SK-N-SH treated with all-trans-retinoic acid at 6 μM for 48 hours (cell line): ENCODE data around the gene DUSP16.

Source experiments
- ATAC-seq: fragments of 200-7000 bp; cut with Tn5 transposase; 3 replicates; pipeline ENCODE4 v1.9.1; 2020; ENCODE audit warnings: mild to moderate bottlenecking, moderate library complexity
- ARNTL ChIP-seq: fragments of 450-650 bp; formaldehyde crosslinking; IDR thresholded peaks from 2 replicates; pipeline ENCODE4 v1.5.0; 2020; ENCODE audit warnings: low read depth, mild to moderate bottlenecking, moderate library complexity, borderline replicate concordance
- BACH2 ChIP-seq: fragments of 250-450 bp; sonication (Bioruptor Pico); IDR thresholded peaks from 2 replicates; pipeline ENCODE4 v1.9.0; 2021; ENCODE audit warnings: mild to moderate bottlenecking, borderline replicate concordance
- ESRRG ChIP-seq: fragments of 250-450 bp; sonication (Bioruptor Pico); IDR thresholded peaks from 2 replicates; pipeline ENCODE4 v1.6.1; 2021; ENCODE audit warnings: mild to moderate bottlenecking
- GLIS3 ChIP-seq: fragments of 250-450 bp; sonication (Bioruptor Pico); IDR thresholded peaks from 2 replicates; pipeline ENCODE4 v1.5.0; 2020; ENCODE audit warnings: mild to moderate bottlenecking, moderate library complexity
- ISL1 ChIP-seq: fragments of 250-450 bp; sonication (Bioruptor Pico); IDR thresholded peaks from 2 replicates; pipeline ENCODE4 v2.1.2; 2022; ENCODE audit warnings: mild to moderate bottlenecking, moderate library complexity
- OSR1 ChIP-seq: fragments of 250-450 bp; sonication (Bioruptor Pico); IDR thresholded peaks from 2 replicates; pipeline ENCODE4 v1.8.0; 2022; ENCODE audit warnings: moderate library complexity, mild to moderate bottlenecking, inconsistent platforms
- PPARA ChIP-seq: fragments of 250-450 bp; sonication (Bioruptor Pico); IDR thresholded peaks from 2 replicates; pipeline ENCODE4 v1.5.0; 2020; ENCODE audit warnings: mild to moderate bottlenecking, borderline replicate concordance
- RARB ChIP-seq: fragments of 250-450 bp; sonication (Bioruptor Pico); IDR thresholded peaks from 2 replicates; pipeline ENCODE4 v1.8.0; 2021; ENCODE audit warnings: mild to moderate bottlenecking, moderate library complexity
- SNAI2 ChIP-seq: fragments of 250-450 bp; sonication (Bioruptor Pico); IDR thresholded peaks from 2 replicates; pipeline ENCODE4 v1.5.0; 2020; ENCODE audit warnings: mild to moderate bottlenecking, moderate library complexity
- TCF4 ChIP-seq: fragments of 250-450 bp; sonication (Bioruptor Pico); IDR thresholded peaks from 2 replicates; pipeline ENCODE4 v1.8.0; 2021; ENCODE audit warnings: mild to moderate bottlenecking, moderate library complexity, borderline replicate concordance
- TOX ChIP-seq: fragments of 250-450 bp; sonication (Bioruptor Pico); IDR thresholded peaks from 2 replicates; pipeline ENCODE4 v1.8.0; 2021; ENCODE audit warnings: mild to moderate bottlenecking, moderate library complexity, borderline replicate concordance
- ZC3H10 ChIP-seq: fragments of 250-450 bp; sonication (Bioruptor Pico); IDR thresholded peaks from 2 replicates; pipeline ENCODE4 v1.5.1; 2021; ENCODE audit warnings: mild to moderate bottlenecking, moderate library complexity
- ZFP3 ChIP-seq: fragments of 250-450 bp; sonication (Bioruptor Pico); IDR thresholded peaks from 2 replicates; pipeline ENCODE4 v1.5.0; 2020; ENCODE audit warnings: mild to moderate bottlenecking, moderate library complexity
- ZNF565 ChIP-seq: fragments of 450-650 bp; formaldehyde crosslinking; conservative IDR thresholded peaks from 2 replicates; pipeline ENCODE4 v1.5.0; 2020; ENCODE audit warnings: low read depth, mild to moderate bottlenecking, moderate library complexity
- ZNF8 ChIP-seq: fragments of 450-650 bp; formaldehyde crosslinking; IDR thresholded peaks from 2 replicates; pipeline ENCODE4 v1.5.0; 2020; ENCODE audit warnings: mild to moderate bottlenecking, moderate library complexity
- TF ChIP-seq, protein P1 (sequence below): fragments of 250-450 bp; sonication (Bioruptor Pico); IDR thresholded peaks from 2 replicates; pipeline ENCODE4 v1.5.1; 2020; ENCODE audit warnings: low read depth, mild to moderate bottlenecking, moderate library complexity
- TF ChIP-seq, protein P2 (sequence below): fragments of 250-450 bp; sonication (Bioruptor Pico); IDR thresholded peaks from 2 replicates; pipeline ENCODE4 v1.8.0; 2021; ENCODE audit warnings: low read depth, mild to moderate bottlenecking, moderate library complexity, borderline replicate concordance
- TF ChIP-seq, protein P3 (sequence below): fragments of 250-450 bp; sonication (Bioruptor Pico); IDR thresholded peaks from 2 replicates; pipeline ENCODE4 v1.5.1; 2021; ENCODE audit warnings: mild to moderate bottlenecking, moderate library complexity
- TF ChIP-seq, protein P4 (sequence below): fragments of 250-450 bp; sonication (Bioruptor Pico); IDR thresholded peaks from 2 replicates; pipeline ENCODE4 v1.5.0; 2020; ENCODE audit warnings: mild to moderate bottlenecking, moderate library complexity
- TF ChIP-seq, protein P5 (sequence below): fragments of 250-450 bp; sonication (Bioruptor Pico); IDR thresholded peaks from 2 replicates; pipeline ENCODE4 v1.8.0; 2020; ENCODE audit warnings: mild to moderate bottlenecking, moderate library complexity, borderline replicate concordance

DUSP16 gene

DNA sequence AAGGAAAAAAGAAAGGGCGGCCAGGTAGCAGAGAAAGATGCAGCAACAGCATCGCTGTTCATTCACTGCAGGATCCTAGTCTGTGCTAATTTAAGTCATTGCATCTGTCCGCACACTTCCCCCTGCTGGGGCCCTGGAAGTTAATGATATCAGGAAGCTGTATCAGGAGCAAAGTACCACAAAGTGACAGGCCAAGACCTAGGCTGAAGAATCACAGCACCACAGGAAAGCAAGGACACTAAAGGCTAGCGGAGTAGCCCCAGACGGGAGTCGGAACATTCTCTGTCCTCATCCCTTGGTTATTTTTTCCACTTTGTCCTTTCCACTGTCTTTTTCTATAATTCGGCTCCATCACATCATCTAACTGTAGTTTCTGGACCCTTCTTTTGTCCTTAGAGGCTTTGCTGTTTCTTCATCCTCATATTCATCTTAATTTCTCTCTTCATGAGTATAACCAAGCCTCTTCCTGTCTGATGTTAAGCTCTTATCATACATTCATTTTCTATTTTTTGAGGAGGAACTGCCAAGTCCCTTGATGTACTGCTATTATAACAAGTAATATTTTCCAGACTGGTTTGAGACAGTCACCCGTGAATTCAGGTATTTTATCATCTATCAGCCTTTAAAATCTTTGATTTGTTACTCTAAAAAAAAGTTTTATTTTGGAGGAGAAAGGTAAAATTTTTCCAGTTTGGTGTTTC lies 28.3 kb downstream of the DUSP16 start:
- TF ChIP-seq ISL1: 0 out of 2 replicates have a peak, but pooled peaks have one; percentile 27
- TF ChIP-seq RARB (CRISPR knock-in tag): no peak
- peak; percentile 70 for ATAC-seq

DNA sequence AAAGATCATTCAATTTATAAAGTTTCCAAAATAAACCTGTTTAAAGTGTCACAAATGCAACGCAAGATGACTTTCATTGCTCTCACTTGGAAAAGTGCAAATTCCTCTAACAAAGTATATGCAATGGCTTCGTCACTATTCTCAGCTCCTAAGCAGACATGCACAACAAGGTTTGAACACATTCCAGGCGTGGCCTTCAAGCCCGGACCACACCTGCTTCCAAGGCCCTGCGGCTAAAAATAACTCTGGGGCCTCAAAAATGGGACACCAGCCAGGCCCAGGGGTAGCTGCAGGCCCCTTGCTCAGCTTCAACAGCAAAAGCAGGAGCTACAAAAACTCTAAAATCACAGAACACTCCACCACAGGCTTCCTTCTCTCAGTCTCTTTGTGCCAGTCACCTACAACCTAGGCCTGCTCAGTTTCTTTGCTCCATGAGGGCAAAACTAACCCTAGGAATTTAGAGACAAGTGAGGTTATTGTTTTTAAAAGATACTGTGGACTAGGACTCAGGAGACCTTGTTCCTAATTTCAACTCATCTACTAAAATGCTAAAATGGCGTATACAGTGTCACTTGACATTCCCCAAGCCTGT lies 29.3 kb downstream of the DUSP16 start:
- TF ChIP-seq SNAI2 (CRISPR knock-in tag) (0 out of 2 replicates have a peak, but pooled peaks have one; percentile 10), RARB (CRISPR knock-in tag) (no peak)
- TF ChIP-seq, all 23 proteins: peak for 1
- ATAC-seq: peak; percentile 40

DNA sequence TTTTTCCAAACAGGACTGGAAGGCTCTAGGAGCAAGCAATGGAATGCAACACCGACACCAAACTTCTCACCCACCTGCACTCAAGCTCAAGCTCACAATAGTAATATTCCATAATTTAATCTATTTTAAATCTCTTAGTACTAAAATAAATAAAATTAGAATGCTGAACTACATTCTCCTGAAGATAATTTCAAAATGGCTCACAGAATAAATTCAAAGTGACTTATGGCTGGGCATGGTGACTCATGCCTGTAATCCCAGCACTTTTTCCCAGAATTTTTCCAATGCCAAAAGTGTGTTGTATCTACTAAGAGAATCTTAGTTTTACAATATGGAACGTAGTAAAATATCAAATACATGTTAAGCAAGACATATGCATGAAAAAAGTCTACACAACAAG lies 31.5 kb downstream of the DUSP16 start:
- peak; percentile 80 for TF ChIP-seq ISL1
- no peak for TF ChIP-seq SNAI2 (CRISPR knock-in tag)
- ATAC-seq: peak; percentile 44

DNA sequence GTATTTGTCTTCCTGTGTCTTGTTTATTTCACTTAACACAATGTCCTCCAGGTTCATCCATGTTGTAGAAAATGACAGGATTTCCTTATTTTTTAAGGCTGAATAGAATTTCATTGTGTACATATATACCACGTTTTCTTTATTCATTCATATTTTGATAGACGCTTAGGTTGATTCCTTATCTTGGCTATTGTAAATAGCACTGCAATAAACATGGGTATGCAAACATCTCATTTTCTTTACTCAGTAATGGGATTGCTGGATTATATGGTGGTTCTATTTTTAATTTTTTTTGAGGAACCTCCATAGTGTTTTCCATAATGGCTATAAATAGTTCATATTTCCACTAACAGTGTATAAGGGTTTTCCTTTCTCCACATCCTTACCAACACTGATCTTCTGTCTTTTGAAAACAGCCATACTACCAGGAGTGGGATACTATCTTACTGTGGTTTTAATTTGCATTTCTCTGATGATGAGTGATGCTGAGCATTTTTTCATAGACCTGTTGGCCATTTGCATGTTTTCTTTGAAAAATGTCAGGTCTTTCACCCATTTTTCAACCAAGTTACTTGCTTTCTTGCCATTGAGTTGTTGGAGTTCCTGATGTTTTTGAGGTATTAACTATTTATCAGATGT lies 32.8 kb downstream of the DUSP16 start:
- no peak for ATAC-seq
- TF ChIP-seq RARB (CRISPR knock-in tag) (no peak), ZC3H10 (CRISPR knock-in tag) (no peak), SNAI2 (CRISPR knock-in tag) (no peak), GLIS3 (no peak), ESRRG (CRISPR knock-in tag) (no peak), ZNF8 (CRISPR knock-in tag) (no peak), ZNF565 (CRISPR knock-in tag) (no peak), ISL1 (no peak), ZFP3 (no peak), TOX (no peak), TCF4 (no peak), OSR1 (CRISPR knock-in tag) (no peak), ARNTL (CRISPR knock-in tag) (no peak), PPARA (CRISPR knock-in tag) (no peak), BACH2 (CRISPR knock-in tag) (no peak)
- TF ChIP-seq, protein P1, sequence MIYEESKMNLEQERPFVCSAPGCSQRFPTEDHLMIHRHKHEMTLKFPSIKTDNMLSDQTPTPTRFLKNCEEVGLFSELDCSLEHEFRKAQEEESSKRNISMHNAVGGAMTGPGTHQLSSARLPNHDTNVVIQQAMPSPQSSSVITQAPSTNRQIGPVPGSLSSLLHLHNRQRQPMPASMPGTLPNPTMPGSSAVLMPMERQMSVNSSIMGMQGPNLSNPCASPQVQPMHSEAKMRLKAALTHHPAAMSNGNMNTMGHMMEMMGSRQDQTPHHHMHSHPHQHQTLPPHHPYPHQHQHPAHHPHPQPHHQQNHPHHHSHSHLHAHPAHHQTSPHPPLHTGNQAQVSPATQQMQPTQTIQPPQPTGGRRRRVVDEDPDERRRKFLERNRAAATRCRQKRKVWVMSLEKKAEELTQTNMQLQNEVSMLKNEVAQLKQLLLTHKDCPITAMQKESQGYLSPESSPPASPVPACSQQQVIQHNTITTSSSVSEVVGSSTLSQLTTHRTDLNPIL: no peak
- TF ChIP-seq, protein P2, sequence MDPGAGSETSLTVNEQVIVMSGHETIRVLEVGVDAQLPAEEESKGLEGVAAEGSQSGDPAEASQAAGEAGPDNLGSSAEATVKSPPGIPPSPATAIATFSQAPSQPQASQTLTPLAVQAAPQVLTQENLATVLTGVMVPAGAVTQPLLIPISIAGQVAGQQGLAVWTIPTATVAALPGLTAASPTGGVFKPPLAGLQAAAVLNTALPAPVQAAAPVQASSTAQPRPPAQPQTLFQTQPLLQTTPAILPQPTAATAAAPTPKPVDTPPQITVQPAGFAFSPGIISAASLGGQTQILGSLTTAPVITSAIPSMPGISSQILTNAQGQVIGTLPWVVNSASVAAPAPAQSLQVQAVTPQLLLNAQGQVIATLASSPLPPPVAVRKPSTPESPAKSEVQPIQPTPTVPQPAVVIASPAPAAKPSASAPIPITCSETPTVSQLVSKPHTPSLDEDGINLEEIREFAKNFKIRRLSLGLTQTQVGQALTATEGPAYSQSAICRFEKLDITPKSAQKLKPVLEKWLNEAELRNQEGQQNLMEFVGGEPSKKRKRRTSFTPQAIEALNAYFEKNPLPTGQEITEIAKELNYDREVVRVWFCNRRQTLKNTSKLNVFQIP (CRISPR knock-in tag): no peak
- TF ChIP-seq, protein P3, sequence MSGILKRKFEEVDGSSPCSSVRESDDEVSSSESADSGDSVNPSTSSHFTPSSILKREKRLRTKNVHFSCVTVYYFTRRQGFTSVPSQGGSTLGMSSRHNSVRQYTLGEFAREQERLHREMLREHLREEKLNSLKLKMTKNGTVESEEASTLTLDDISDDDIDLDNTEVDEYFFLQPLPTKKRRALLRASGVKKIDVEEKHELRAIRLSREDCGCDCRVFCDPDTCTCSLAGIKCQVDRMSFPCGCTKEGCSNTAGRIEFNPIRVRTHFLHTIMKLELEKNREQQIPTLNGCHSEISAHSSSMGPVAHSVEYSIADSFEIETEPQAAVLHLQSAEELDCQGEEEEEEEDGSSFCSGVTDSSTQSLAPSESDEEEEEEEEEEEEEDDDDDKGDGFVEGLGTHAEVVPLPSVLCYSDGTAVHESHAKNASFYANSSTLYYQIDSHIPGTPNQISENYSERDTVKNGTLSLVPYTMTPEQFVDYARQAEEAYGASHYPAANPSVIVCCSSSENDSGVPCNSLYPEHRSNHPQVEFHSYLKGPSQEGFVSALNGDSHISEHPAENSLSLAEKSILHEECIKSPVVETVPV (CRISPR knock-in tag): no peak
- TF ChIP-seq, protein P4, sequence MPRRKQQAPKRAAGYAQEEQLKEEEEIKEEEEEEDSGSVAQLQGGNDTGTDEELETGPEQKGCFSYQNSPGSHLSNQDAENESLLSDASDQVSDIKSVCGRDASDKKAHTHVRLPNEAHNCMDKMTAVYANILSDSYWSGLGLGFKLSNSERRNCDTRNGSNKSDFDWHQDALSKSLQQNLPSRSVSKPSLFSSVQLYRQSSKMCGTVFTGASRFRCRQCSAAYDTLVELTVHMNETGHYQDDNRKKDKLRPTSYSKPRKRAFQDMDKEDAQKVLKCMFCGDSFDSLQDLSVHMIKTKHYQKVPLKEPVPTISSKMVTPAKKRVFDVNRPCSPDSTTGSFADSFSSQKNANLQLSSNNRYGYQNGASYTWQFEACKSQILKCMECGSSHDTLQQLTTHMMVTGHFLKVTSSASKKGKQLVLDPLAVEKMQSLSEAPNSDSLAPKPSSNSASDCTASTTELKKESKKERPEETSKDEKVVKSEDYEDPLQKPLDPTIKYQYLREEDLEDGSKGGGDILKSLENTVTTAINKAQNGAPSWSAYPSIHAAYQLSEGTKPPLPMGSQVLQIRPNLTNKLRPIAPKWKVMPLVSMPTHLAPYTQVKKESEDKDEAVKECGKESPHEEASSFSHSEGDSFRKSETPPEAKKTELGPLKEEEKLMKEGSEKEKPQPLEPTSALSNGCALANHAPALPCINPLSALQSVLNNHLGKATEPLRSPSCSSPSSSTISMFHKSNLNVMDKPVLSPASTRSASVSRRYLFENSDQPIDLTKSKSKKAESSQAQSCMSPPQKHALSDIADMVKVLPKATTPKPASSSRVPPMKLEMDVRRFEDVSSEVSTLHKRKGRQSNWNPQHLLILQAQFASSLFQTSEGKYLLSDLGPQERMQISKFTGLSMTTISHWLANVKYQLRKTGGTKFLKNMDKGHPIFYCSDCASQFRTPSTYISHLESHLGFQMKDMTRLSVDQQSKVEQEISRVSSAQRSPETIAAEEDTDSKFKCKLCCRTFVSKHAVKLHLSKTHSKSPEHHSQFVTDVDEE (CRISPR knock-in tag): no peak
- TF ChIP-seq, protein P5, sequence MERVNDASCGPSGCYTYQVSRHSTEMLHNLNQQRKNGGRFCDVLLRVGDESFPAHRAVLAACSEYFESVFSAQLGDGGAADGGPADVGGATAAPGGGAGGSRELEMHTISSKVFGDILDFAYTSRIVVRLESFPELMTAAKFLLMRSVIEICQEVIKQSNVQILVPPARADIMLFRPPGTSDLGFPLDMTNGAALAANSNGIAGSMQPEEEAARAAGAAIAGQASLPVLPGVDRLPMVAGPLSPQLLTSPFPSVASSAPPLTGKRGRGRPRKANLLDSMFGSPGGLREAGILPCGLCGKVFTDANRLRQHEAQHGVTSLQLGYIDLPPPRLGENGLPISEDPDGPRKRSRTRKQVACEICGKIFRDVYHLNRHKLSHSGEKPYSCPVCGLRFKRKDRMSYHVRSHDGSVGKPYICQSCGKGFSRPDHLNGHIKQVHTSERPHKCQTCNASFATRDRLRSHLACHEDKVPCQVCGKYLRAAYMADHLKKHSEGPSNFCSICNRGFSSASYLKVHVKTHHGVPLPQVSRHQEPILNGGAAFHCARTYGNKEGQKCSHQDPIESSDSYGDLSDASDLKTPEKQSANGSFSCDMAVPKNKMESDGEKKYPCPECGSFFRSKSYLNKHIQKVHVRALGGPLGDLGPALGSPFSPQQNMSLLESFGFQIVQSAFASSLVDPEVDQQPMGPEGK (CRISPR knock-in tag): no peak
